ENCODE data around the gene CIAO3.

GRCh38 chr16:707062-707538 is 33.7 kb downstream of the CIAO3 start:
- no peak for TF ChIP-seq CTCF (IDR thresholded peaks at IDR 0.05)
- no peak for TF ChIP-seq POLR2A (IDR thresholded peaks at IDR 0.05)
